CD4-positive, CD25-positive, alpha-beta regulatory T cell (primary cell): ENCODE results near the gene CTNNA2. TPM values are rescaled to one million over a fixed set of nuclear protein-coding genes. Genes with fewer than 3 reads are reported as not detected.
"Not testable (repeated sequence)": the region's sequence is repeated elsewhere in the genome, so short reads cannot be mapped to it uniquely, and the experiment has no call there.

Source experiments
- ATAC-seq, 2 donors: fragments of 150-1000 bp; cut with Tn5 transposase; one replicate each; pipeline ENCODE4 v1.10.0; 2021; ENCODE audit warnings: low read depth in 2 of 2, moderate number of reproducible peaks in 2 of 2, moderate library complexity in 1 of 2
- DNase-seq, 3 donors: peaks; one replicate each; pipeline versions ENCODE4 v3.0.0 to v3.0.0-alpha.2; 2012 to 2022; ENCODE audit warnings: mixed read lengths in 1 of 3
- H3K27ac ChIP-seq: one replicate; pipeline ENCODE4 v1.7.0; 2013; ENCODE audit warnings: mild to moderate bottlenecking, low read length; ENCODE audit not compliant: insufficient read depth, poor library complexity, severe bottlenecking
- H3K27me3 ChIP-seq: one replicate; pipeline ENCODE4 v1.7.0; 2013; ENCODE audit warnings: low read length; ENCODE audit not compliant: control insufficient read depth, insufficient read depth
- H3K36me3 ChIP-seq: one replicate; pipeline ENCODE4 v1.7.0; 2013; ENCODE audit warnings: mild to moderate bottlenecking, low read length, moderate library complexity; ENCODE audit not compliant: control insufficient read depth, insufficient read depth
- H3K4me1 ChIP-seq: 2 replicates; pipeline ENCODE4 v1.7.0; 2013; ENCODE audit warnings: mild to moderate bottlenecking, low read length; ENCODE audit not compliant: insufficient read depth, control insufficient read depth, poor library complexity, severe bottlenecking
- H3K4me3 ChIP-seq: one replicate; pipeline ENCODE4 v1.7.0; 2013; ENCODE audit warnings: low read depth, mild to moderate bottlenecking, low read length, moderate library complexity
- H3K9me3 ChIP-seq, 2 experiments: 1 replicate in 1 of 2; 2 replicates in 1 of 2; pipeline ENCODE4 v1.7.0; 2013; ENCODE audit warnings: low read length in 2 of 2, mild to moderate bottlenecking in 1 of 2, moderate library complexity in 1 of 2; ENCODE audit not compliant: control insufficient read depth in 2 of 2
- H3K27ac Mint-ChIP-seq, 3 donors: one replicate each; pipeline ENCODE4 v1.8.0; 2020 to 2022; ENCODE audit warnings: mild to moderate bottlenecking in 3 of 3, mixed read lengths in 3 of 3, moderate library complexity in 2 of 3
- H3K27me3 Mint-ChIP-seq: one replicate; pipeline ENCODE4 v1.8.0; 2022; ENCODE audit warnings: mild to moderate bottlenecking, mixed read lengths
- H3K36me3 Mint-ChIP-seq: one replicate; pipeline ENCODE4 v1.8.0; 2020; ENCODE audit warnings: mixed read lengths
- H3K4me1 Mint-ChIP-seq, 4 donors: one replicate each; pipeline ENCODE4 v1.8.0; 2020 to 2022; ENCODE audit warnings: mixed read lengths in 4 of 4, mild to moderate bottlenecking in 1 of 4
- H3K4me3 Mint-ChIP-seq, 4 donors: one replicate each; pipeline ENCODE4 v1.8.0; 2020 to 2022; ENCODE audit warnings: mild to moderate bottlenecking in 4 of 4, mixed read lengths in 4 of 4, moderate library complexity in 3 of 4
- H3K9me3 Mint-ChIP-seq, 7 donors: one replicate each; pipeline ENCODE4 v1.8.0; 2020 to 2022; ENCODE audit warnings: mixed read lengths in 7 of 7, mild to moderate bottlenecking in 3 of 7, moderate library complexity in 2 of 7
- polyA plus RNA-seq, 4 donors: library from polyadenylated mRNA; unstranded; fragments of 300-500 nt; fragmentation: Illumina TruSeq; gene quantifications; one replicate each; pipeline ENCODE4 v1.2.3, GENCODE V29; 2021
- total RNA-seq: library from RNA; stranded (reverse); gene quantifications from one replicate; pipeline ENCODE4 v1.2.3, GENCODE V29; 2022

The CTNNA2 gene
- total and polyA plus RNA-seq, 5 donors from 2014 or later = not detected

- not testable (repeated sequence) for H3K4me1 ChIP-seq, H3K27me3 ChIP-seq, H3K36me3 Mint-ChIP-seq, DNase-seq, H3K4me1 Mint-ChIP-seq, H3K4me3 Mint-ChIP-seq, H3K36me3 ChIP-seq, H3K27ac ChIP-seq, H3K4me3 ChIP-seq, H3K27ac Mint-ChIP-seq, ATAC-seq, H3K9me3 ChIP-seq, H3K27me3 Mint-ChIP-seq
- peaks cover 6 to 23% (median 14%) of the 10 kb centered on the region in 7 donors for H3K9me3 Mint-ChIP-seq
These were observed 691.1 kb downstream of the CTNNA2 start for GRCh38 chr2:80203929-80204328.

GRCh38 chr2:80205498-80205897 is 692.6 kb downstream of the CTNNA2 start:
- Mint-ChIP-seq H3K4me3 (no peak overlapping the region), H3K27ac (no peak overlapping the region)
- no peak for ATAC-seq

DNA sequence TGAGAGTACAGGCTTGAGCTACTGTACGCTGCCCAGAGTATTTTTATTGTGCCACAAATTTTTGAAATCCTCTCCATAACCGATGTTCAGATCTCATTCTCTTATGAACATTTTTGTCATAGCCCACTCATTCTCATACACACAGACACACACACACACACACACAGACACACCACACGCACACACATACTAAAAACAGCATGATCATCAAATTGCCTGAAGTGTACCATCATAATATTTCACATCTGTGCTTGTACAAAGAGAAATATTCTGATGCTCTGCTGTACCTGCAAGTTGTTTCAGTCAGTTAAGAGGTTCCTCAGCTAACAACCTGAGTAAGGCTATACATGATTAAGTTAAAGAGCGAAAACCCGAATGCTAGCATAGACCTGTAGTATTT is 696.6 kb downstream of the CTNNA2 start:
- no peak for ATAC-seq
- Mint-ChIP-seq H3K4me3 (no peak overlapping the region), H3K9me3 (peaks cover 3 to 27% (median 6%) of the 10 kb centered on the region in 7 donors), H3K27me3 (no peaks in the 10 kb centered on the region), H3K4me1 (no peaks in the 10 kb centered on the region), H3K27ac (no peak overlapping the region), H3K36me3 (no peaks in the 10 kb centered on the region)
- no peaks in the 10 kb centered on the region for H3K4me1 ChIP-seq
- H3K27me3 ChIP-seq = no peaks in the 10 kb centered on the region
- no peak overlapping the region for H3K27ac ChIP-seq
- no peak overlapping the region for H3K4me3 ChIP-seq
- no peaks in the 10 kb centered on the region for H3K36me3 ChIP-seq
- no peak for DNase-seq
- no peaks in the 10 kb centered on the region for H3K9me3 ChIP-seq

More at GRCh38 chr2:80205498-80205897, 692.6 kb downstream of the CTNNA2 start:
- Histone ChIP-seq H3K36me3 (no peaks in the 10 kb centered on the region), H3K4me1 (no peaks in the 10 kb centered on the region), H3K4me3 (no peak overlapping the region), H3K27me3 (no peaks in the 10 kb centered on the region), H3K9me3 (no peaks in the 10 kb centered on the region), H3K27ac (no peak overlapping the region)
- DNase-seq = no peak
- peaks cover 6 to 24% (median 11%) of the 10 kb centered on the region in 7 donors for H3K9me3 Mint-ChIP-seq
- no peaks in the 10 kb centered on the region for H3K4me1 Mint-ChIP-seq
- H3K36me3 Mint-ChIP-seq = no peaks in the 10 kb centered on the region
- H3K27me3 Mint-ChIP-seq = no peaks in the 10 kb centered on the region

DNA sequence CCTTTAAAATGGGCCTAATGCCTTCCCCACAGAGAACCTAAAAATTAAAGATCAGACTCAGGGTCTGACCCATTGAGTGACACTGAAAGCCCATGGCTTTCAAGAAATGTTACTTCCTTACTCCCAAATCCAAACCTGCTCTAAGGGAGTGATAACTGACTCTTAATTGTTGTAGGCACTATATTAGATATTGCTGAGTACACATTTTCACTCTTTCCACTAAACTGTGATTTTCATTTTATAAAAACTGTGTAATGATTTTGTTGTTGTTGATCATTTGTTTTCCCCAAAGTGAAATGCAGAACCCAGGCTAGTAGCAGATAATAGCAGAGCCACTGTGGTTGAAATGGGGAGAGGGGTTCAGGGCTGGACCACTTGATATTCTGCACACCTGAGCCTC is 704.6 kb downstream of the CTNNA2 start:
- no peaks in the 10 kb centered on the region for H3K4me1 Mint-ChIP-seq
- no peaks in the 10 kb centered on the region for H3K27me3 Mint-ChIP-seq
- H3K27ac ChIP-seq = no peak overlapping the region
- DNase-seq (no peak), ATAC-seq (no peak)
- H3K9me3 ChIP-seq = no peaks in the 10 kb centered on the region
- H3K9me3 Mint-ChIP-seq = peaks cover 0 to 23% (median 3%) of the 10 kb centered on the region in 7 donors
- H3K27me3 ChIP-seq = no peaks in the 10 kb centered on the region
- H3K36me3 ChIP-seq = no peaks in the 10 kb centered on the region
- no peaks in the 10 kb centered on the region for H3K36me3 Mint-ChIP-seq
- H3K4me1 ChIP-seq = no peaks in the 10 kb centered on the region
- no peak overlapping the region for H3K27ac Mint-ChIP-seq
- no peak overlapping the region for H3K4me3 ChIP-seq
- H3K4me3 Mint-ChIP-seq = no peak overlapping the region

DNA sequence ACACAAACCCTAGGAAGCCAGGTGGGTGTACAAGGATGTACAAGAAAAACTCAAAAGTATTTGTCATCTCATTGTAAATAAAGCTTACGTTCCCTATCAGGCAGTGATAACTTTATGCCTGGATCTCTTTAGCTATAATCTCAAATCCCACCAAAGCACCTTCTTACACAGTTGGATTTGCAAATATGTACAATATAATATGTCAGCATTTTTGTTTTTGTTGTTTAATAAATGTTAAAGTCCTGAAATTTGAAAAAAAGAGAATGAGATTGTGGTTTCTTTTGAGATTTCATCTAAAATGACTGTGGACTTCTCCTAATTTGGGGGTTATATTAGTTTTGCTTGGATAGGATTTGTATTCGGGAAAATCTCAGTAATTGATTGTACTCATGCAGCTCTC is 709.8 kb downstream of the CTNNA2 start:
- H3K9me3 Mint-ChIP-seq = peaks cover 2 to 18% (median 4%) of the 10 kb centered on the region in 7 donors
- H3K9me3 ChIP-seq = no peaks in the 10 kb centered on the region
- DNase-seq (no peak), ATAC-seq (no peak)
- H3K4me1 Mint-ChIP-seq = no peaks in the 10 kb centered on the region
- H3K27ac Mint-ChIP-seq = no peak overlapping the region
- H3K36me3 Mint-ChIP-seq = no peaks in the 10 kb centered on the region
- H3K27me3 Mint-ChIP-seq = no peaks in the 10 kb centered on the region
- no peak overlapping the region for H3K27ac ChIP-seq
- H3K4me3 Mint-ChIP-seq = no peak overlapping the region
- H3K4me1 ChIP-seq = no peaks in the 10 kb centered on the region
- no peaks in the 10 kb centered on the region for H3K27me3 ChIP-seq
- no peak overlapping the region for H3K4me3 ChIP-seq
- H3K36me3 ChIP-seq = no peaks in the 10 kb centered on the region

DNA sequence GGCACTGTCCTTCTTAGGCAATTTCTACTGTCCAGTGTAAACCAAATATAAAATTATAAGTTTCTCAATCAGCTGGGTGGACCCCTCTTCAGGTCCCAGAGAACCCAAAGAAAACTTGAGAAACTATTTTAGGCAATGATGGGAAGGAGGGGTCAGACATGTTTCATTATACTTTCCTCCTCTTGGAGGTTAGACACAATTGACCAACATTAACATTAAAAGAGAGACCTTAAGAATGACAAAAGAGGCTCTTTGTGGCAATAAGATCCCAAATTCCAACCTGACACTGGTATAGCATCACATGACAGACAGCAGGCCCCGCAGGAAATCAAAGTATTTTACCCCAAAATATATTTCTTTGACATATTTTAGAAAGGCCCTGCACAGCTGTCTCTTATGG is 718.6 kb downstream of the CTNNA2 start:
- H3K4me1 ChIP-seq = no peaks in the 10 kb centered on the region
- ATAC-seq (no peak), DNase-seq (no peak)
- H3K27ac ChIP-seq = no peak overlapping the region
- Mint-ChIP-seq H3K36me3 (no peaks in the 10 kb centered on the region), H3K27ac (no peak overlapping the region), H3K9me3 (peaks cover 0 to 22% (median 9%) of the 10 kb centered on the region in 7 donors), H3K4me1 (no peaks in the 10 kb centered on the region), H3K4me3 (no peak overlapping the region), H3K27me3 (no peaks in the 10 kb centered on the region)
- no peaks in the 10 kb centered on the region for H3K9me3 ChIP-seq
- no peaks in the 10 kb centered on the region for H3K27me3 ChIP-seq
- no peaks in the 10 kb centered on the region for H3K36me3 ChIP-seq
- no peak overlapping the region for H3K4me3 ChIP-seq

- H3K27ac ChIP-seq = no peak overlapping the region
- no peak overlapping the region for H3K4me3 ChIP-seq
- Mint-ChIP-seq H3K4me3 (no peak overlapping the region), H3K27ac (no peak overlapping the region), H3K9me3 (peaks cover 0 to 13% (median 5%) of the 10 kb centered on the region in 7 donors), H3K27me3 (no peaks in the 10 kb centered on the region), H3K4me1 (no peaks in the 10 kb centered on the region), H3K36me3 (no peaks in the 10 kb centered on the region)
- H3K36me3 ChIP-seq = no peaks in the 10 kb centered on the region
- ATAC-seq = no peak
- no peak for DNase-seq
- H3K9me3 ChIP-seq = no peaks in the 10 kb centered on the region
- no peaks in the 10 kb centered on the region for H3K4me1 ChIP-seq
- H3K27me3 ChIP-seq = no peaks in the 10 kb centered on the region
These were observed 720.5 kb downstream of the CTNNA2 start for GRCh38 chr2:80233333-80233732.

DNA sequence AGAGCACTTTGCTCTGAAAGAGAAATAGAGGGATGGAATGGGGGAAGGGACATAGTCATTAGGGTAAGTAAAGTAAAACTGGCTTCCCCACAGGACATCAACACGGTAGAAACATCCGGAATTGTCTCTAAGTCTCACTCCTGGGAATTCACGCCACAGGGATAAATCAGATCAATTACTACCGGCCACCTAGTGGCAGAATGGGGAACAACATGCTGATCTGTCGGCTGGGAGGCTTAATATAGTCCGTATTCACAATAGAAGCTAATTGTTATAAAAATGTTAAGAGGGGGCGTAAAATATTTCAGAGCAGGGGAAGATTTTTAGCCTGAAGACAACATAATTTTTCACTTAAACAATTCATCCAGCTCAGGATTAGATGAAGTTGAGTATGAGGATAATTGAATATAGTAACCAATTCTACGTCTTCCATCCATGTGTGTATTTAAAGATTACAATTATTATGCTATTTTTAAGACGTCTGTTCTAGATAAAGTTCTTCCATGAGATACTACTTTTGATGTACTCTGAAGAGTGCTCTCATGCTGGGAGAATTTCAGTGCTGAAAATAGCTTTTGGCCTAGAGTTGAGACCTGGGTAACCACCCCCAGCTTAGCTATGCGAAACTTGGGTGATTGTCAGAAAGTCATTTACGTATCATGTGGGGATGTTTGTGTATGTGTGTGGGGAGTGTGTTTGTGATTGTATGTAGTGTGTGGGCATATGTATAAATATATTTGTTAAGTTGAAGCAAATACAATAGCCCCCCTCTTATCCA is 726.0 kb downstream of the CTNNA2 start:
- Histone ChIP-seq H3K27ac (no peak overlapping the region), H3K36me3 (no peaks in the 10 kb centered on the region), H3K9me3 (no peaks in the 10 kb centered on the region), H3K4me3 (no peak overlapping the region), H3K27me3 (no peaks in the 10 kb centered on the region), H3K4me1 (no peaks in the 10 kb centered on the region)
- ATAC-seq (no peak), DNase-seq (peak in 1 of 3 donors; percentile 4)
- Mint-ChIP-seq H3K4me3 (no peak overlapping the region), H3K27ac (no peak overlapping the region), H3K4me1 (no peaks in the 10 kb centered on the region), H3K9me3 (peaks cover 0 to 16% (median 4%) of the 10 kb centered on the region in 7 donors), H3K36me3 (no peaks in the 10 kb centered on the region), H3K27me3 (no peaks in the 10 kb centered on the region)
